ENCODE data around the gene ARSI.
"Not testable (repeated sequence)": the region's sequence is repeated elsewhere in the genome, so short reads cannot be mapped to it uniquely, and the experiment has no call there.

ARSI gene

GRCh38 chr5:150248946-150249345, 53.8 kb downstream of the ARSI start:
- Histone ChIP-seq H3K27me3 (ENCODE audit: control insufficient read depth, insufficient read depth, low read length, poor library complexity, severe bottlenecking) (no peaks in the 10 kb centered on the region), H3K27ac (ENCODE audit: insufficient read depth, low read depth, low read length, poor library complexity, severe bottlenecking) (no peak overlapping the region), H3K4me1 (ENCODE audit: control insufficient read depth, insufficient read depth, low read length) (peaks cover 24% of the 10 kb centered on the region), H3K9me3 (ENCODE audit: control insufficient read depth, low read length) (no peaks in the 10 kb centered on the region), H3K36me3 (ENCODE audit: control insufficient read depth, insufficient read depth, low read length) (no peaks in the 10 kb centered on the region), H3K4me3 (ENCODE audit: insufficient read depth, low read depth, low read length) (no peak overlapping the region)
- 89 to 95% methylated on average over 3 of the region's 3 CpGs for WGBS, 2 experiments

- 88 to 98% methylated on average over 4 to 6 of the region's 6 CpGs for whole genome bisulfite sequencing, 2 experiments
- not testable (repeated sequence) for H3K36me3 ChIP-seq (ENCODE audit: control insufficient read depth, insufficient read depth, low read length)
Measured at GRCh38 chr5:150248493-150248892, 54.2 kb downstream of the ARSI start.

GRCh38 chr5:150247726-150248125, 55.0 kb downstream of the ARSI start:
- Histone ChIP-seq H3K9me3 (ENCODE audit: control insufficient read depth, low read length) (no peaks in the 10 kb centered on the region), H3K36me3 (ENCODE audit: control insufficient read depth, insufficient read depth, low read length) (no peaks in the 10 kb centered on the region)
- 93% methylated on average over 9 of the region's 9 CpGs for WGBS, 2 experiments

More at GRCh38 chr5:150248493-150248892, 54.2 kb downstream of the ARSI start:
- H3K27me3 ChIP-seq (ENCODE audit: control insufficient read depth, insufficient read depth, low read length, poor library complexity, severe bottlenecking); H3K9me3 ChIP-seq (ENCODE audit: control insufficient read depth, low read length); H3K27ac ChIP-seq (ENCODE audit: insufficient read depth, low read depth, low read length, poor library complexity, severe bottlenecking); H3K4me3 ChIP-seq (ENCODE audit: insufficient read depth, low read depth, low read length): not testable (repeated sequence)
- H3K4me1 ChIP-seq (ENCODE audit: control insufficient read depth, insufficient read depth, low read length), result peaks cover 24% of the 10 kb centered on the region

GRCh38 chr5:150246835-150247234, 55.9 kb downstream of the ARSI start:
- H3K27me3 ChIP-seq (ENCODE audit: control insufficient read depth, insufficient read depth, low read length, poor library complexity, severe bottlenecking), result no peaks in the 10 kb centered on the region
- no peaks in the 10 kb centered on the region for H3K9me3 ChIP-seq (ENCODE audit: control insufficient read depth, low read length)
- WGBS, 2 experiments, result 91 to 93% methylated on average over 5 of the region's 5 CpGs
- no peak overlapping the region for H3K4me3 ChIP-seq (ENCODE audit: insufficient read depth, low read depth, low read length)
- peaks cover 29% of the 10 kb centered on the region for H3K4me1 ChIP-seq (ENCODE audit: control insufficient read depth, insufficient read depth, low read length)
- H3K36me3 ChIP-seq (ENCODE audit: control insufficient read depth, insufficient read depth, low read length), result no peaks in the 10 kb centered on the region
- H3K27ac ChIP-seq (ENCODE audit: insufficient read depth, low read depth, low read length, poor library complexity, severe bottlenecking), result no peak overlapping the region

More at GRCh38 chr5:150247726-150248125, 55.0 kb downstream of the ARSI start:
- Histone ChIP-seq H3K4me1 (ENCODE audit: control insufficient read depth, insufficient read depth, low read length) (peaks cover 20% of the 10 kb centered on the region), H3K27ac (ENCODE audit: insufficient read depth, low read depth, low read length, poor library complexity, severe bottlenecking) (no peak overlapping the region), H3K27me3 (ENCODE audit: control insufficient read depth, insufficient read depth, low read length, poor library complexity, severe bottlenecking) (no peaks in the 10 kb centered on the region), H3K4me3 (ENCODE audit: insufficient read depth, low read depth, low read length) (no peak overlapping the region)

GRCh38 chr5:150246429-150246828, 56.3 kb downstream of the ARSI start:
- WGBS, 2 experiments, result 94 to 95% methylated on average over 5 of the region's 5 CpGs
- no peaks in the 10 kb centered on the region for H3K36me3 ChIP-seq (ENCODE audit: control insufficient read depth, insufficient read depth, low read length)
- no peak overlapping the region for H3K4me3 ChIP-seq (ENCODE audit: insufficient read depth, low read depth, low read length)
- no peak overlapping the region for H3K27ac ChIP-seq (ENCODE audit: insufficient read depth, low read depth, low read length, poor library complexity, severe bottlenecking)
- no peaks in the 10 kb centered on the region for H3K9me3 ChIP-seq (ENCODE audit: control insufficient read depth, low read length)
- no peaks in the 10 kb centered on the region for H3K27me3 ChIP-seq (ENCODE audit: control insufficient read depth, insufficient read depth, low read length, poor library complexity, severe bottlenecking)
- peaks cover 33% of the 10 kb centered on the region for H3K4me1 ChIP-seq (ENCODE audit: control insufficient read depth, insufficient read depth, low read length)

All from ectodermal cell (in vitro differentiated cells).